Panc1 (cell line): Measurements from ENCODE around the gene TTC38. TPM values are rescaled to one million over a fixed set of nuclear protein-coding genes. Genes with fewer than 3 reads are reported as not detected.

Experiments used
- ATAC-seq: fragments of 200-7000 bp; cut with Tn5 transposase; 2 replicates; pipeline ENCODE4 v1.9.1; 2020; ENCODE audit warnings: mild to moderate bottlenecking, moderate library complexity
- BruUV-seq: library from RNA; stranded (reverse); fragments of 400-500 nt; replicated peaks from 2 replicates; lab custom pipeline; 2021; lab: Mats Ljungman, UMichigan
- CTCF ChIA-PET: fragments of 300-600 bp; sonication (Branson Sonifier 250); formaldehyde crosslinking; loops from one replicate; lab custom pipeline; 2022; ENCODE audit warnings: antibody characterized with exemption; lab: Charles Lee
- POLR2A ChIA-PET: fragments of 300-600 bp; sonication (Branson Sonifier 250); formaldehyde crosslinking; loops from one replicate; lab custom pipeline; 2022; ENCODE audit warnings: antibody characterized with exemption; lab: Charles Lee
- DNase-seq: peaks from one replicate; pipeline ENCODE4 v3.0.0-alpha.2; 2010; ENCODE audit warnings: low read depth, low spot score
- H3K27ac ChIP-seq: 2 replicates; pipeline ENCODE4 v1.5.1; 2011; ENCODE audit warnings: mild to moderate bottlenecking, low read length, inconsistent platforms
- H3K27me3 ChIP-seq: fragments of 200-500 bp; sonication (Bioruptor generic); 2 replicates; pipeline ENCODE4 v1.6.0; 2014; ENCODE audit warnings: low read length, inconsistent platforms; ENCODE audit not compliant: control insufficient read depth, insufficient read depth
- H3K36me3 ChIP-seq: fragments of 200-500 bp; sonication (Bioruptor generic); 2 replicates; pipeline ENCODE4 v1.5.1; 2014; ENCODE audit warnings: inconsistent platforms, mild to moderate bottlenecking, low read length, moderate library complexity; ENCODE audit not compliant: control insufficient read depth, insufficient read depth
- H3K4me1 ChIP-seq: 2 replicates; pipeline ENCODE4 v1.5.1; 2011; ENCODE audit warnings: inconsistent platforms, mild to moderate bottlenecking, low read length, moderate library complexity; ENCODE audit not compliant: control insufficient read depth, insufficient read depth
- H3K4me3 ChIP-seq, 2 experiments: 2 replicates each; pipeline ENCODE4 v1.5.1; 2011 to 2012; ENCODE audit warnings: low read depth in 2 of 2, low read length in 2 of 2, mild to moderate bottlenecking in 2 of 2, inconsistent platforms in 1 of 2, moderate library complexity in 1 of 2
- H3K9me3 ChIP-seq: fragments of 200-500 bp; sonication (Bioruptor generic); 2 replicates; pipeline ENCODE4 v1.5.1; 2014; ENCODE audit warnings: low read depth, mild to moderate bottlenecking, inconsistent platforms, low read length, moderate library complexity; ENCODE audit not compliant: control insufficient read depth, insufficient read depth
- CTCF ChIP-seq: fragments of 450-650 bp; IDR thresholded peaks from 2 replicates; pipeline ENCODE4 v1.5.1; 2017; ENCODE audit warnings: mild to moderate bottlenecking
- POLR2AphosphoS5 ChIP-seq: IDR thresholded peaks from 2 replicates; pipeline ENCODE4 v1.6.1; 2012; ENCODE audit warnings: mild to moderate bottlenecking, low read depth, low read length, moderate library complexity
- REST ChIP-seq, 2 experiments: IDR thresholded peaks; 2 replicates each; pipeline ENCODE4 v1.6.1; 2011 to 2012; ENCODE audit warnings: low read depth in 2 of 2, control low read depth in 1 of 2, low read length in 1 of 2, mild to moderate bottlenecking in 1 of 2, moderate library complexity in 1 of 2; ENCODE audit not compliant: insufficient read depth in 1 of 2
- SIN3A ChIP-seq: IDR thresholded peaks from 2 replicates; pipeline ENCODE4 v1.6.1; 2012; ENCODE audit warnings: low read depth, mild to moderate bottlenecking, low read length, moderate library complexity, borderline replicate concordance; ENCODE audit not compliant: insufficient read depth
- TCF7L2 ChIP-seq: IDR thresholded peaks from 2 replicates; pipeline ENCODE4 v1.6.1; 2011; ENCODE audit warnings: mild to moderate bottlenecking, low read depth, low read length, inconsistent platforms
- in situ Hi-C: cut with HindIII; loops from 2 replicates; pipeline ENCODE4 v1.10.0; 2016; ENCODE audit warnings: low sequenced_read_pairs, low pct_unique_long_range_greater_than_20kb
- intact Hi-C: fragments of 100-400 bp; cut with micrococcal nuclease; formaldehyde crosslinking; loops from one replicate; pipeline ENCODE4 v1.10.0; 2022; ENCODE audit not compliant: unreplicated experiment
- total RNA-seq: library from RNA; stranded (reverse); gene quantifications from one replicate; pipeline ENCODE4 v1.2.1, GENCODE V29; 2021; ENCODE audit not compliant: unreplicated experiment

TTC38 gene
- total RNA-seq, 1 experiment from 2014 or later, result 14.0 TPM

GRCh38 chr22:46340676-46341075 is 72.9 kb downstream of the TTC38 start:
- H3K36me3 ChIP-seq, result peaks cover 7% of the 10 kb centered on the region
- DNase-seq, result no peak
- H3K27ac ChIP-seq, result no peak overlapping the region
- no peaks in the 10 kb centered on the region; the same call in 1 of the 2 replicates for H3K4me1 ChIP-seq
- in situ Hi-C loops, result no loop called here
- intact Hi-C loops, result no loop called here
- ATAC-seq, result no peak
- no peaks in the 10 kb centered on the region for H3K9me3 ChIP-seq
- CTCF ChIA-PET, result no interaction called here
- no TSS peak for BruUV-seq
- POLR2A ChIA-PET, result interaction anchor here (0.6 kb wide), 1 partner anchor 189 kb away, joined by 7 read pairs; no protein-coding TSS in a partner anchor
- H3K4me3 ChIP-seq, result no peak overlapping the region
- no peaks in the 10 kb centered on the region for H3K27me3 ChIP-seq
- TF ChIP-seq TCF7L2, result no peak
- no peak for TF ChIP-seq CTCF
- TF ChIP-seq REST (IDR thresholded peaks at IDR 0.05; ENCODE audit: insufficient read depth in 1 of 2, low read depth in 2 of 2, low read length in 1 of 2), result no peak
- no peak for TF ChIP-seq POLR2AphosphoS5
- no peak for TF ChIP-seq SIN3A

Other genes with a start within 250 kb of the TTC38 start
- gene PPARA, start 117.5 kb upstream of the TTC38 start, total RNA-seq, result 10.7 TPM
- gene CDPF1, start 17.7 kb upstream of the TTC38 start, total RNA-seq, result 11.2 TPM
- gene PKDREJ, start 4.7 kb upstream of the TTC38 start, total RNA-seq, result not detected
- gene GTSE1, start 28.9 kb downstream of the TTC38 start, total RNA-seq, result 36.2 TPM
- gene TRMU, start 67.7 kb downstream of the TTC38 start, total RNA-seq, result 48.8 TPM